Gastrocnemius medialis (tissue), 4 donors: ENCODE results near the gene GNG7.

Source experiments
- CTCF ChIP-seq, 5 experiments: fragments of 450-650 bp in 3 of 5; fragments of 200-600 bp in 2 of 5; sonication (generic) in 2 of 5; IDR thresholded peaks in 4 of 5; conservative IDR thresholded peaks in 1 of 5; 1 replicate in 4 of 5; 2 replicates in 1 of 5; pipeline ENCODE4 v1.5.1; 2016 to 2019; ENCODE audit warnings: antibody characterized with exemption in 5 of 5, mild to moderate bottlenecking in 3 of 5, moderate library complexity in 3 of 5
- POLR2A ChIP-seq, 2 donors: fragments of 450-650 bp; IDR thresholded peaks; one replicate each; pipeline ENCODE4 v1.6.1; 2017; ENCODE audit warnings: antibody characterized with exemption in 2 of 2, mild to moderate bottlenecking in 2 of 2, moderate library complexity in 2 of 2

- TF ChIP-seq CTCF (IDR thresholded peaks at IDR 0.05 in 4 of 5, conservative IDR thresholded peaks at IDR 0.05 in 1 of 5) = no peak
- no peak for TF ChIP-seq POLR2A (IDR thresholded peaks at IDR 0.05)
Measured at GRCh38 chr19:2723747-2724146, 21.3 kb upstream of the GNG7 start.
